Skeletal muscle cell (primary cell): ENCODE results near the gene BRD7.
A peak's percentile ranks its signal among the peaks of the same experiment; 100 is the strongest.

Experiments used
- DNase-seq: peaks from one replicate; pipeline ENCODE4 v3.0.0-alpha.2; 2010; ENCODE audit warnings: low read depth
- H3K4me3 ChIP-seq: 2 replicates; pipeline ENCODE4 v1.5.1; 2011; ENCODE audit warnings: low read depth, mild to moderate bottlenecking, control low read depth, low read length, moderate library complexity

Gene BRD7

DNA sequence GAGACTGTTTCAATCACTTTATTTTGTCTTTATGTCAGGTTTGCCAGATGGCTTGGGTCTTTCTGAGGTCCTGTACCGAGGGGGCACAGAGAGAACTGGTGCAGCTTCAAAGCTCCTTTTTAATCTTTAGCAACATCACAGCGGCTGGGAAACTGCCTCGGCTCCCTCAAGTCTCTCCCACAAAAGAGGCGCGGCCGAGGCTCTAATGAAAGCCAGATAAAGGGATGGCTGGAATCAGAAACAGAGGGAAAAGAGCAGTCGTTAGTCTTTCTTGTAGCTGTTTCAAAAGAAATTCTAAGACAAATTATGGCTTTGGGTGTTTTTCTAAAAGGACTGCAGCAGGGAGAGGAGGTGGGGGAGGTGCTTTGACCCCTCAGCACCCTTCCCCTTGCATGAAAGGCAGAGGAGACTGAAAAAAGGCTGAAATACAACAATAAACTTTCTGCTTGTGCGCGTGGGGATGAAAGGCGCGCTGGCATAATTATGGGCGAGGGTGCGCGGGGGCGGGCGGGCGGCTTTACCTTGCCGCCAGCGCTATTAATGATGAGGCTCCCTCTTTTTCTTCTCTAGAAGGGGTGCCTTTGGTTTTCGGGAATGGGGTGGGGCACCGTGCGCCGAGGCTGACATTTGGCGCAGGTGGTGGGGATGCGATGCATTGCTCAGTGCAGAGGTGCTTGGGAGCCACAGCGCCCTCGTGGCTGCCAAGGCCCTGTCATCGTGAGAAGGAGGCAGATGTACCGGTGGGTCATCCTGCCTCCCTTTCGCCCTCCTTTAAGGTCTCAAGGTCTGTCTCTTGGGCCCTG is 22.3 kb upstream of the BRD7 start:
- H3K4me3 ChIP-seq: no peak overlapping the region
- DNase-seq: no peak

DNA sequence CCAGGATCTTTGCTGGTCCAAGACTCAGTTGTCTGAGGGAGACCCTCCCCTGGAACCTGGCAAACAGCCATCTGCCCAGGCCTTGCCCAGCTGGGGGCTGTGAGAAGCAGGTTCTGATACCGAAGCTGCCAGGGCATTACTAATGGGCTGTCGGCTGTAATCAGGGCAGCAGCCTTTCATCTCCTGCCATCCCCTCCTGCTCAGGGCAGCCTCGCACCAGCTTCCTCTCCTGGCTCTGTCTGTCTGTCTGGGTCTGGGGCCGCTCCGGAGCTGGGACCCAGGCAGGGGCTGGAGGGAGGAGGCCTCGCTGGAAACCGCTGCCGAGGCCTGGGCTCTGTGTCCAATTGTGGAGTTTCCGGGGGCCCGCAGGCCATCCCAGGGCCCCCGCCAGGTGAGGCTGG is 21.6 kb upstream of the BRD7 start:
- DNase-seq: no peak
- no peak overlapping the region for H3K4me3 ChIP-seq

DNA sequence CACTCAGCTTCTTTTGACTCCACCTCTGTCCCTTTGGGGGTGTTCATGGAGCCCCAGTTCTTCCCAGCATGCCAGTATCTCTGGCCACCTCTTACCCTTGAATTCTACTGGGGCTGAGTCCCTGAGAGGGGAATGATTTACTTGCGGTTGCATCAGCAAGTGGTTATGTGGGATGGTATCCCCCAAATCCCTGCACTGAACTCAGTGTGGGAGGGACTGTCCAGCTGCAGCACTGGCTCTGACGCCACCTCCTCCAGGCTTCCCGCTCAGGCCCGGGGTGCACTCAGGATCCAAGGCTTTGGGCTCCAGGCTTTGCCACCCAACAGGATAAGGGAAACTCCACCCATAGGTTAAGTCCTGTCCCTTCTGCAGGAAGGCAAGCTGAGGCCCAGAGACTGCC is 21.1 kb upstream of the BRD7 start:
- no peak for DNase-seq
- no peak overlapping the region for H3K4me3 ChIP-seq

DNA sequence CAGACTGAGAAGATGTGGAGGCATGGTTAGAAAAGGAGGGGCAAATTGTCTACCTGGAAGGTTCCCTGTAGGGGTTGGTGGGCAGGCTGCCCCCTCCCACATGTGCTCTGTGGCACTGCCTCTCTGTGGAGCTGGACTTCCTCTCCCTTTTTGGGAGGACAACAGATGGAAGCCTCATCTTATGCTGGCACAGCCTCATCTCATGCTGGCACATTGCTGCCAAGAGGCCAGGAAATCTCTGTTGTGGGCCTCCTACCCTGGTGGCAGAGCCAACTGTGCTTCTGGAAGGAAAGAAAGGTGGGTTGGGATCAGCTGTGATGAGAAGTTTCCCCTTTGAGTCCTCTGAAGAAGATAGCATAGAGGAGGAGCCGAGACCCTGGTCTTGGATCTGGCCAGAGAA is 19.7 kb upstream of the BRD7 start:
- H3K4me3 ChIP-seq: no peak overlapping the region
- no peak for DNase-seq

DNA sequence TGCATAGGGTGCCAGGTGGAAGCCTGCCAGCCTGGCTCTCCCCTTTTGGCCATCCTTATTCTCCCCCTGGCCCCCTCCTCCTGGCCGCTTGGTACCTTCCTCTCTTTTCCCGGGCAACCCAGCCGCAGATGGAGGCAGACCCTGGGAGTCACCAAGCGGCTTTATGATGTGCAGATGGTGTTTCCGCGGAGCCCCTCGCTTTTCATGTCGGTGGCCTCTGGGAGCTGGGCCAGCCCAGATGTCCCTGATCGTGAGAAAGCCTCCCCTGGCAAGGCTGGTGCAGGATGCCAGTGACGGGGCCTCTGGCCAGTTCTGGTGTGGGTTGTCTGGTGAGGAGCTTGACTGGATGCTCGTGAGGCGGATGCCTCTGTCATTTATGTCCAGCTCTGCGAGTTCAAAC is 18.0 kb upstream of the BRD7 start:
- no peak for DNase-seq
- H3K4me3 ChIP-seq: no peak overlapping the region

DNA sequence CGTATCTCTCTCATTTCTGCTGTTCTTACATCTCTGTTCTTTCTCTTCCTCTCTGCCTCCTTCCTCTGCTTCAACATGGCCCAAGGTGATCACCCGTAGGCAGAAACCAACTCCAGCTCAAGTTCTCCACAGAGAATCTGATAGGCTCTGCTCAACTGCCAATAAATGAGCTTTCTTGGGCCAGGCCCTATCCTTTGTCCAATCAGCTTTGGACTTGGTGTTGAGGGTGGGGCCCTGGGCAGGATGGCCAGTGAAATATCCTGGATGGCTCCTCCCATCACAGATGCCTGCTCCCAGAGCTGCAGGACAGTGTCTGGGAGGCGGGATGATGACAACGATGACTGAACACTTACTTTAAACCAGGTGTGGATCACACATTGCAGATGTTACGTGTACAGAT is 17.4 kb upstream of the BRD7 start:
- no peak for DNase-seq
- no peak overlapping the region for H3K4me3 ChIP-seq

DNA sequence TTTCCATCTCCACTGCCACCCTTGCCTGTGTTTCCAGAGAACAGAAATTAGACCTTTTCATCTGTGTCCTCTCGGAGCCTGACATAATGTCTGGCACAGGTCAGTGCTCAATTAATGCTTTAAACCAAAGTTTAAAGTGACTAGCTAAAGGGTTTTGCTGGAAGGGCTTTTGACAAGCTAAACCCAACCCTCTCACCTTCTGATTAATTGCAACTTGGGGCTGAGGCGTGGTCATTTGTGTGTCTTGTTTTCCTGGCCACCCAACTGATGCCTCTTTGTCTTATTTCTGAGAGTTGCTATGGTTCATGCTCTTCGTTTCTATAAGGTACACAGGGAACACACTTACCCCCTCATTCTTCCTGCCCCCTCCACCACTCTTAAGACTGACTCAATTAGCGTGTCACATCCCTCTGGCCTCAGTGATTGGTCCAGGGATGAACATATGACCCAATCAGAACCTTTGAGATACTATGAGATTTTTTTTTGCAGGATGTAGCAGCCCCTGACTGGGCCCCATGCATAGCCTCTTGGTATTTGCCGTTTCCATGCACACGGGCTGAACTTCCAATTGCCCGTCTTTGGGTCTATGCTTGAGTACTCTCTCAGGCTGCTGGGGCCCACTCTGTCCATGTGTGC is 15.8 kb upstream of the BRD7 start:
- no peak overlapping the region for H3K4me3 ChIP-seq
- no peak for DNase-seq

DNA sequence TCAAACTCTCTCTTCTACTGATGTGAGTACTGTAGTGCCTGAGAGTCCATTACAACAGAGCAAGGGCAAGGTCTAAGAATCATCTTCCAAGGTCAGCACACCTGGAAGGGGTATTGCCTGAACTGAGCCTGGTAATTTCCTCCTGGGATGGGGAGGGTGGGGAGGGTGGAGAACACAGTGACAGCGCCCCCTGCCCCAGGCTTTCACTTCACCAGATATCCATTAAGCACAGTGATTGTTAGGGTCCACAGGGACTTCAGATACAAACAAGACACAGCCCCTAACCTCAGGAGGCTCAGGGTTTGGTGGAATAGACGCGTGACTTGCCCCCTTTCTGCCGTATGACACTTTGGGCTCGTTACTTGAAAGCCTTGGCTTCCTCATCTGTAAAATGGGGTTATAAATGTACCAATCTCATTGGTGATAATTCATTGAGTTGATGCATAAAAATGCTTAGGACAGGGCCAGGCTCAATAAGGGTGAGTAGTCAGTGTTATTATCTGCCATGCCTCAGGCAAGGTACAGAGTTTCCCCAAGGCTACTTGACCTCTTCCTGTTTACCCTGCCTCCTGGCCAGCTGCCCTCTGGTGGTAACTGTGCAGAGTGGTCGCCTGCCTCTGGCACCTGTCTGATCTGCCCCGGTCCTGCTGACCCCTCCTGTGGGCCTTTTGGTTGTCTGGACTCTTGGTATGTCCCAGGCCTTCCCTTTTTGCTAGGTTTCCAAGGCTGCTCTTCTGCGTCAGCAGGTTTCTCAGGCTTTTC is 13.1 kb upstream of the BRD7 start:
- no peak overlapping the region for H3K4me3 ChIP-seq
- no peak for DNase-seq

DNA sequence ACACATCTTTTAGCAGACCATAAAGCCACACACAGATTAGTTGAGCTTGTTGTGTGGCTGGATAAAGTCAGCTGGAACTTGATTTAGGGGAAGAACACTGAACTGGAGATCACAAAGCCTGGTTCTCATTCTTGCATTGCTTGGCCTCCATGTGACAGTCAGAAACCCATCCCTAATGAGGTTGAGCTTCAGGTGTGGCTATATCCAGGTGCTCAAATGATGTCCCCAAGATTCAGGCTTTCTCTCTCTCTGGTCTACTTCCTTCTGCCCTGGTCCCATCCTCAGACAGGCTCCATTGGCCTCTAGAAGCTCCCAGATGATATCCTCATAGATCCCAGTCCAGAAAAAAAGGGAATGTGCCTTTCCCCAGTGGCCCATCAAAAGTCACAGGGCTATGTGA is 9.6 kb upstream of the BRD7 start:
- no peak overlapping the region for H3K4me3 ChIP-seq
- DNase-seq: no peak

DNA sequence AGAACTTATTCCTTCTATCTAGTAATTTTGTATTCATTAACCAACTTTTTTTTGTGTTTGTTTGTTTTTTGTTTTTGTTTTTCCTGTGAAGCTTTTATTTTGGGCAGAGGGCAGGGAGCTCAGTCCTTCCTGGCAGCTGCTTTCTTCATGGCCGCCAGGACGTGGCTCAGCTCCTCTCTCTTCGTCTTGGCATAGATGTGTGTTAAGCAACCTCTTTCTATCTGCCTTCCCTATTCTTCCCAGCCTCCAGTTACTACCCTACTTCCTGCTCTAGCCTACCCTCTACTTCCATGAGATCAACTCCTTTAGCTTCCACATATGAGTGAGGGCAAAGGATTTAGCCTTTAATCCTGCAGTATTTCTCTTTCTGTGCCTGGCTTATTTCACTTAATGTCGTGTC is 8.2 kb upstream of the BRD7 start:
- H3K4me3 ChIP-seq: no peak overlapping the region
- no peak for DNase-seq

DNA sequence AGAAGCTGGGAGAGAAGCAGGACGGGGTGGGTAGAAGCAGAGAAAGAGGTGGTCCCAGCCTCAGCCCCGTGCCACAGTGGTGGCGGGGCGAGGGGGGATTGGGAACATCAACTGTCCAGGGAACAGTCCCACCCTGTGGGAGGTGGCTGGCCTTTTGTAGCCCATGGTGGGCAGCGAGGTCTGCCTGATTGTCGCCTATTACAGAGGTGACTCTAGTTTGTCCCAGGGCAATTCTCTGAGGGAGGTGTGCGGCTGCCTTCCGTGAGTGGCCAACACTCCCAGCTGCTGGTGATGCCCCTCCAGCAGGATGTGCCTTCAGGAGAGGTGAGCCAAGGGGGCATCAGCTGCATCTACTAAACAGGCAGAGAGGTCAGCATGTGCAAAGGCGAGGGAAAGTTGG is 5.0 kb upstream of the BRD7 start:
- no peak overlapping the region for H3K4me3 ChIP-seq

DNA sequence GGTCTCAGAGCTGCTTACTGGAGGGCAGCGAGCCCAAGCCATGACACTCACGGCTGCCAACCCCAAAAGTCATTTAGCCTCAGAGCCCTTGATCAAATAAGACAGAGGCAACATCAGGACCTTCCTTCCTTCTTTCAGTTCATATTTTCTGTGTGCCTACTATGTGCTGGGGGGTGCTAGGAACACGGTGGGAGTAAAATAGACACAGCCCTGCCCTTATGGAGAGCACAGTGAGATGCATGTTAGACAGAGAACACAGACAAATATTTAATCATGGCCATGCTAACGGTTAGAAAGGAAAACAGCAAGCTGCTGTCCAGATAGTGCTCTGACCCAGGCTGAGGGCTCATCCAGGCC is 4.5 kb upstream of the BRD7 start:
- no peak overlapping the region for H3K4me3 ChIP-seq
- DNase-seq: no peak

More for the DNA sequence above, 5.0 kb upstream of the BRD7 start:
- DNase-seq: no peak

DNA sequence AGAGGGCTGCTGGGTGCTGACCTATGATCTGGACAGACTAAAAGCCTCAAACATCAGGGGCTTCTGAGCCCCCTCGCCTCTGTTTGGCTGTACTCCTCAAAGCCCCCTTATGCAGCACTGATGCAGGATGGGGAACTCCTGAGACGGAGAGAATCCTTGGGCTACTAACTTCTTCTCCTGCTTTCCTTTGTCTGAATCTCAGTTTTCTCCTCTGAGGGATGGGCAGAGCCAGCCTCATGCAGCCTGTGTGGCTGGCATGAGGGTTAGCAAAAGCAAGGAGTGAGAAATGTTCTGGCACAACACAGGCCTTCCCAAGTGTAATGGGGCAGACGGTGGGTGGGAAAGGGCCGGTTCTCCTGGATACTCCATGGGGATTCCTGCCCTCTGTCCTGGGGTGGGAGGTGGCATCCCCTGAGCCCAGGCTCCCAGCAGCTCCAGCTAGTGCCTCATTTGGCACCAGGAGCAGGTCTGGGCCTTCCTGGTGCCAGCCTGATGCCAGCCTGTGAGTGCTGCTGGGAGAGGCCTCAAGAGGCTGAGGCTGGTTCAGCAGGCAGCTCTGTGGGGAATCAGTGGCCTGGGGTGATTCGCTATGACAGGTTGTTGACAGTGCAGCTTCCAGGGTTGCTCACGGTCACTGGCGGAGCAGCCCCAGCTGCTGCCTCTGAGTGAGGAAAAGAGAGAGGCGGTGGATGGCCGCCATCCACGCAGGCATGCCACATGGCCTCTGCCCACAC is 4.0 kb upstream of the BRD7 start:
- H3K4me3 ChIP-seq: no peak overlapping the region
- peak; percentile 9 for DNase-seq

DNA sequence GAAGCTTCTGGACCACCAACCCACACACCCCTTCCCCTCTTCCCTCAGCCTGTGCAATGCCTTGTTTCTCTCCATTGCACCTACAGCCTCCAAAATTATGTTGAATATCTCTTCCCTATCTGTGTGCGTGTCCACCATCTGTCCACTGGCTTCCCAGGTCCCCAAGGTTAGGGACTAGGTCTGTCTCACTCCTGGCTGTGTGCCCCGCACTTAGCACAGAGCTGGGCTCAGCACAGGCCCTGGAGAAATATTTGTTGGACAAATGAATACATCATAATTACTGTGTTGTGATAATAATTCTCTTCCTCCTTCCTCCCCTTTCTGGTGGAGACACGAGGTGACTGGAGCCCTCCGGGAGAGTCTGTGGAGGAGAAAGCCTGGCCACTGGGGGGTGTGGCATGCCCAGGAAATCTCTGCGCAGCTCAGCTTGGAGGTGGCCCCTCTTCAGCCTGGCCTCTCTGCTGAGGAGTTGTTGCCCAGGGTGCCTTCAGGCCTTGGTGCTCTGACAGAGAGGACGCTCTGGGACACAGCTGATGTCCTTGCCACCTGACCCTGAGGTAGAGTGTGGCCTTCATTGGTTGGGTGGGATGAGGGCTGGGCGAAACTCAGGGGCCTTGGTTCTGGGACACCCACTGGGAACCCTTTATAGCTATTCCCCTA is 3.3 kb upstream of the BRD7 start:
- no peak for DNase-seq
- H3K4me3 ChIP-seq: no peak overlapping the region

DNA sequence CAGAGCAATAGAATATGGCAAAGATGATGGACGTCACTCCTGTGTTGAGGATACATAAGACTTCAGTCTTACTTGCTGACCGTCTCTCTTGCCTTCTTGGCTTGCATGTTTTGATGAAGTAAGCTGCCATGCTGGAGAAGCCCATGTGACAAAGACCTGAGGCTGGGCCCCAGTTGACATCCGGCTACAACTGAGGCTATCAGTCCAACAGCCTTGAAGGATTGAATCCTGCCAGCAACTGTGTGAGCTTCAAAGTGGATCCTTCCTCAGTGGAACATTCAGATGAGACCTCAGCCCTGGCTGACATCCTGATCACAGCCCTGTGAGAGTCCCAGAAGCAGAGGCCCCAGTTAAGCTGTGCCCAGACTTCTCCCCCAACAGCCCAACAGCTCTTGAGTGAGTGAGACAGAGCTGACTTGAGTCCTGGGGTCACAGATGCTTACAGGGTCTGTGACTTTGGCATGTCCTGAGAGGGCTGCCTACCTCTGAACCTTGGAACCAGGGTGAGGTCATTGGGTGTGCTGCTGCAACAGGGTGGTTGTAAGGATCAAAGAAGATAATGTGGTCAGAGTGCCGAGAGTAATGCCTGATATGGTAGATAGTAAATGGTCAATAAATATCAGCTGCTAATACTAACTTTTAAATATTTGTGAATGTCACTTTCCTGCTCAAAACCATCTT is 2.4 kb upstream of the BRD7 start:
- H3K4me3 ChIP-seq: no peak overlapping the region
- DNase-seq: no peak

DNA sequence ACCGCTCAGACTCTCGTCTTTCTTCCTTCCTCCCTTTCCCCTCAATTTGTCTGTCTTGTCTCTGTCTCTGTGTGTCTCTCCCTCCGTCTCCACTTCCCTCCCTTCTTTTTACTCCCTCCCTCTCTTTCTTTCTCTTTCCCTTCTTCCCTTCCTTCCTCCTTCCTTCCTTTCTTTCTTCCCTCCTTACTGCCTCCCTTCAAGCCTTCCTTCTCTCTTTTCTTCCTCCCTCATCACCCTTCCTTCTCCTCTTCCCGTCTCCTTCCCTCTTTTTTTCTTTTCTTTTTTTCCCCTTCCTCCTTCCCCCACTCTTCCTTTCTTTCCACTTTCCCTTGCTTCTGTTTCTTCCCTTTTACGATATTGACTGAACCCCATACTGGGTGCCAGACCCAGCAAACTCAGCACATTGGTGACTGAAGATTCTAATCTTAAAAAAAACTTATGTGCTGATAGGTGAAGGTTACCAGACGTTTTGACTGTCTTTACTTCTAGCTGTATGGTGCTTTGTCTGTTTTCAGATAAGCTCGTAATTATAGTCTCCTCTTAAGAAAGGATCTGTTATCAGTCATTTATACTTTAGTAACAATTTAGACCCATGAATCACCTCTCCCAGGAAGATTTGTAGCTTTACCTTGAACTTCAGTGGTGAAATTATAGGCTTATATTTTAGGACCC is 481 bp upstream of the BRD7 start:
- peak overlapping the region; percentile 36 for H3K4me3 ChIP-seq
- no peak for DNase-seq

DNA sequence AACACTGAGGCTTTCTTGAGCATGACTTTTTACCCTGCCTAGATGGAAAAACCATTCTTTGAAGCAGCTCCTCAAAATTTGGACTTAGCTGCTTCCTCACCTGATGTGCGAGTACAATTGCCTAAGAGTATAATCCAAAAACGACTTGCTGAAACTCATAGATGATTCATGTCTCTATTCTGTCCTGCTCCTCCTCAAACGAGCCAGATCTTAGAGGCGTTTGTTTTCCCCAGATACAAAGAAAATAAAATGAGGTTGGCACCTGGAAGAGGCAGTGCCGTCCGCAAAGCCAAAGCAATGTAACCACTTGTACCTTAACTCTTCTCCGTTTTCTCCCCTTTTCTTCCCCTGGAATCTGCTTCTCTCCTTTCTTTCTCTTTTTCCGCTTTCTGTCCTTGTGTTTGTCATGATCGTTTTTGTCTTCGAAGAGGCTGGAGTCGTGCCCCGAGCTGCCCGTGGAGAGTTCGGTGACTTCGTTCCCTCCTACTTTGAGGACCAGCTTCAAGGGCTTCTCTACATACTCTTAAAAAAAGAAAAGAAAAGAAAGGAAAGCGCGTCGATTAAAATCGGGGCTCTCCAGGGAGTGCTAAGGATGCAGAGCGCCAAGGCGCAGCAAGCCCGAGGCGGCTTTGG is 895 bp downstream of the BRD7 start:
- peak overlapping the region; percentile 76 for H3K4me3 ChIP-seq
- no peak for DNase-seq
